Measurements from ENCODE around the gene PNPT1. TPM values are rescaled to one million over a fixed set of nuclear protein-coding genes. Genes with fewer than 3 reads are reported as not detected.

PNPT1 gene
- total and polyA plus RNA-seq, 2 of the 13 experiments (the other 11 are each of a cell fraction or from before 2014, with no cell fraction given): 23.4 to 61.0 TPM

DNA sequence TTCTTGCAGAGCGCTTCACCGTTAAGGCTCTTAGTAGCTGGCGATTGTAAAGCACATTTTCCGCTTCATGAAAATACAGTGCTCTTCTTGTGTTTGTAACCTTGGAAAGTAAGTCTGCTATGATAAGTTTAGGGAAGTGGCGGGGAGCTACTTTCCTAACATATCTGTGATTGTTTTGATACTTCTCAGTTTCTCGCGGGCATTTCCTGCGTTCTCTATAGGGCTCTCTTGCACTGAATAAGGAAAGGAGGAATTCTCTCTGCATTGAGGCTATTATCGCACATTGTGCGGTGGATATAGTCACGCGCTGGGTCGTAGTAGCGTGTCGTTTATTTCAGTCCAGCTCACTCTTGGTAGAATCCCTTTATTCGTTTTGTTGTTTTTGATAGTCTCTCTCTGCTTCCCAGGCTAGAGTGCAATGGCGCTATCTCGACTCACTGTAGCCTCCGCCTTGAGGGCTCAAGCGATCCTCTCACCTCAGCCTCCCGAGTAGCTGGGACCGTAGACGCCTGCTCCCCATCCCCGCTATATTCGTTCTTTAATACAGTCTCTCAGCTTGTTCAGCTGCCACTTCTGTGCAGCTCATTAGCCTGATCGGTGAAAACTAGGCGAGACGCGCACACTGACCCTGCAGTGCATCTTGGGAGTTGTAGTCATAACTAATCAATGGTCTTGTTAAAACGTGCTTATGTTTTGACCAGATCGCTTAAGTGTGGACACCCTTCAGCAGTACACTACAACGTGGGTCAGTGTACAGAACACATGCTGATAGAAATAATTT is 75.2 kb downstream of the PNPT1 start (continued):
- TF ChIP-seq CCDC6 (CRISPR knock-in tag; IDR thresholded peaks at IDR 0.05) (no peak; the same call in 1 of the 2 replicates), PAF1 (CRISPR knock-in tag; IDR thresholded peaks at IDR 0.05) (no peak), ZBTB8A (CRISPR knock-in tag; IDR thresholded peaks at IDR 0.05; ENCODE audit: borderline replicate concordance, low read depth) (no peak), JUND (CRISPR knock-in tag; IDR thresholded peaks at IDR 0.05) (no peak), ZNF883 (CRISPR knock-in tag; IDR thresholded peaks at IDR 0.05; ENCODE audit: not compliant biosample characterization) (no peak), ZNF562 (CRISPR knock-in tag; IDR thresholded peaks at IDR 0.05; ENCODE audit: borderline replicate concordance) (no peak), ZNF44 (CRISPR knock-in tag; IDR thresholded peaks at IDR 0.05) (no peak), ZSCAN25 (CRISPR knock-in tag; IDR thresholded peaks at IDR 0.05) (0 out of 2 replicates have a peak, but pooled peaks have one; percentile 40), ZNF124 (CRISPR knock-in tag; IDR thresholded peaks at IDR 0.05) (no peak), RAD21 (CRISPR knock-in tag; IDR thresholded peaks at IDR 0.05) (no peak), NCOA1 (CRISPR knock-in tag; IDR thresholded peaks at IDR 0.05) (no peak; the same call in 1 of the 2 replicates), SCMH1 (CRISPR knock-in tag; IDR thresholded peaks at IDR 0.05; ENCODE audit: borderline replicate concordance) (no peak), CHCHD3 (CRISPR knock-in tag; IDR thresholded peaks at IDR 0.05) (no peak), KLF6 (CRISPR knock-in tag; IDR thresholded peaks at IDR 0.05) (no peak), TAF15 (IDR thresholded peaks at IDR 0.05; ENCODE audit: low read depth, low read length, poor library complexity, severe bottlenecking) (no peak), HHEX (CRISPR knock-in tag; IDR thresholded peaks at IDR 0.05) (no peak), JDP2 (CRISPR knock-in tag; IDR thresholded peaks at IDR 0.05; ENCODE audit: borderline replicate concordance) (no peak), SMARCC2 (IDR thresholded peaks at IDR 0.05) (no peak)
- TF ChIP-seq, protein P1, sequence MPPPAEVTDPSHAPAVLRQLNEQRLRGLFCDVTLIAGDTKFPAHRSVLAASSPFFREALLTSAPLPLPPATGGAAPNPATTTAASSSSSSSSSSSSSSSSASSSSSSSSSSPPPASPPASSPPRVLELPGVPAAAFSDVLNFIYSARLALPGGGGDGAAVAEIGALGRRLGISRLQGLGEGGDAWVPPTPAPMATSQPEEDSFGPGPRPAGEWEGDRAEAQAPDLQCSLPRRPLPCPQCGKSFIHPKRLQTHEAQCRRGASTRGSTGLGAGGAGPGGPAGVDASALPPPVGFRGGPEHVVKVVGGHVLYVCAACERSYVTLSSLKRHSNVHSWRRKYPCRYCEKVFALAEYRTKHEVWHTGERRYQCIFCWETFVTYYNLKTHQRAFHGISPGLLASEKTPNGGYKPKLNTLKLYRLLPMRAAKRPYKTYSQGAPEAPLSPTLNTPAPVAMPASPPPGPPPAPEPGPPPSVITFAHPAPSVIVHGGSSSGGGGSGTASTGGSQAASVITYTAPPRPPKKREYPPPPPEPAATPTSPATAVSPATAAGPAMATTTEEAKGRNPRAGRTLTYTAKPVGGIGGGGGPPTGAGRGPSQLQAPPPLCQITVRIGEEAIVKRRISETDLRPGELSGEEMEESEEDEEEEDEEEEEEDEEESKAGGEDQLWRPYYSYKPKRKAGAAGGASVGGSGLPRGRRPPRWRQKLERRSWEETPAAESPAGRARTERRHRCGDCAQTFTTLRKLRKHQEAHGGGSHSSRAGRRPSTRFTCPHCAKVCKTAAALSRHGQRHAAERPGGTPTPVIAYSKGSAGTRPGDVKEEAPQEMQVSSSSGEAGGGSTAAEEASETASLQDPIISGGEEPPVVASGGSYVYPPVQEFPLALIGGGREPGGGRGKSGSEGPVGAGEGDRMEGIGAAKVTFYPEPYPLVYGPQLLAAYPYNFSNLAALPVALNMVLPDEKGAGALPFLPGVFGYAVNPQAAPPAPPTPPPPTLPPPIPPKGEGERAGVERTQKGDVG (CRISPR knock-in tag; IDR thresholded peaks at IDR 0.05; ENCODE audit: borderline replicate concordance): no peak
- TF ChIP-seq, protein P2, sequence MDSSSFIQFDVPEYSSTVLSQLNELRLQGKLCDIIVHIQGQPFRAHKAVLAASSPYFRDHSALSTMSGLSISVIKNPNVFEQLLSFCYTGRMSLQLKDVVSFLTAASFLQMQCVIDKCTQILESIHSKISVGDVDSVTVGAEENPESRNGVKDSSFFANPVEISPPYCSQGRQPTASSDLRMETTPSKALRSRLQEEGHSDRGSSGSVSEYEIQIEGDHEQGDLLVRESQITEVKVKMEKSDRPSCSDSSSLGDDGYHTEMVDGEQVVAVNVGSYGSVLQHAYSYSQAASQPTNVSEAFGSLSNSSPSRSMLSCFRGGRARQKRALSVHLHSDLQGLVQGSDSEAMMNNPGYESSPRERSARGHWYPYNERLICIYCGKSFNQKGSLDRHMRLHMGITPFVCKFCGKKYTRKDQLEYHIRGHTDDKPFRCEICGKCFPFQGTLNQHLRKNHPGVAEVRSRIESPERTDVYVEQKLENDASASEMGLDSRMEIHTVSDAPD (CRISPR knock-in tag; IDR thresholded peaks at IDR 0.05): no peak
- TF ChIP-seq, protein P3, sequence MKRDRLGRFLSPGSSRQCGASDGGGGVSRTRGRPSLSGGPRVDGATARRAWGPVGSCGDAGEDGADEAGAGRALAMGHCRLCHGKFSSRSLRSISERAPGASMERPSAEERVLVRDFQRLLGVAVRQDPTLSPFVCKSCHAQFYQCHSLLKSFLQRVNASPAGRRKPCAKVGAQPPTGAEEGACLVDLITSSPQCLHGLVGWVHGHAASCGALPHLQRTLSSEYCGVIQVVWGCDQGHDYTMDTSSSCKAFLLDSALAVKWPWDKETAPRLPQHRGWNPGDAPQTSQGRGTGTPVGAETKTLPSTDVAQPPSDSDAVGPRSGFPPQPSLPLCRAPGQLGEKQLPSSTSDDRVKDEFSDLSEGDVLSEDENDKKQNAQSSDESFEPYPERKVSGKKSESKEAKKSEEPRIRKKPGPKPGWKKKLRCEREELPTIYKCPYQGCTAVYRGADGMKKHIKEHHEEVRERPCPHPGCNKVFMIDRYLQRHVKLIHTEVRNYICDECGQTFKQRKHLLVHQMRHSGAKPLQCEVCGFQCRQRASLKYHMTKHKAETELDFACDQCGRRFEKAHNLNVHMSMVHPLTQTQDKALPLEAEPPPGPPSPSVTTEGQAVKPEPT (CRISPR knock-in tag; IDR thresholded peaks at IDR 0.05; ENCODE audit: low read depth): no peak
- TF ChIP-seq, protein P4, sequence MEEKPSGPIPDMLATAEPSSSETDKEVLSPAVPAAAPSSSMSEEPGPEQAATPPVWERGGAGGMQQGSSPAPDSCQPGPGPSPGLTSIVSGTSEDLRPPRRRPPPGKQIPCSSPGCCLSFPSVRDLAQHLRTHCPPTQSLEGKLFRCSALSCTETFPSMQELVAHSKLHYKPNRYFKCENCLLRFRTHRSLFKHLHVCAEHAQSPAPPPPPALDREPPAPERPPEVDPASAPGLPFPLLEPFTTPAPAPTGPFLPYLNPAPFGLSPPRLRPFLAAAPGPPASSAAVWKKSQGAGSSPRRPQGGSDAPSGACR (CRISPR knock-in tag; IDR thresholded peaks at IDR 0.05): no peak
